Activated CD8-positive, alpha-beta T cell treated with anti-CD3 and anti-CD28 coated beads for 36 hours (primary cell): ENCODE measurements around the gene YIPF5. TPM values are rescaled to one million over a fixed set of nuclear protein-coding genes. Genes with fewer than 3 reads are reported as not detected.

Experiments used
- ATAC-seq: fragments of 200-7000 bp; cut with Tn5 transposase; one replicate; pipeline ENCODE4 v1.10.0; 2021; ENCODE audit warnings: mild to moderate bottlenecking, moderate library complexity
- CTCF ChIA-PET: fragments of 350-600 bp; sonication (Branson Sonifier 250); formaldehyde crosslinking; loops from one replicate; lab custom pipeline; 2021; ENCODE audit warnings: antibody characterized with exemption; lab: Charles Lee
- POLR2A ChIA-PET: fragments of 350-600 bp; sonication (Branson Sonifier 250); formaldehyde crosslinking; loops from one replicate; lab custom pipeline; 2021; ENCODE audit warnings: antibody characterized with exemption; lab: Charles Lee
- DNase-seq: peaks from one replicate; pipeline ENCODE4 v3.0.0-alpha.2; 2020
- H3K27ac Mint-ChIP-seq: one replicate; pipeline ENCODE4 v1.8.0; 2021; ENCODE audit warnings: mild to moderate bottlenecking, mixed read lengths
- H3K27me3 Mint-ChIP-seq: one replicate; pipeline ENCODE4 v1.8.0; 2021; ENCODE audit warnings: mixed read lengths
- H3K36me3 Mint-ChIP-seq: one replicate; pipeline ENCODE4 v1.8.0; 2021; ENCODE audit warnings: low read depth, mixed read lengths
- H3K4me1 Mint-ChIP-seq: one replicate; pipeline ENCODE4 v1.8.0; 2021; ENCODE audit warnings: low read depth, mixed read lengths
- H3K4me3 Mint-ChIP-seq: one replicate; pipeline ENCODE4 v1.8.0; 2021; ENCODE audit warnings: mild to moderate bottlenecking, moderate library complexity, mixed read lengths
- H3K9me3 Mint-ChIP-seq: one replicate; pipeline ENCODE4 v1.8.0; 2021; ENCODE audit warnings: mixed read lengths
- CTCF ChIP-seq: fragments of 200-600 bp; IDR thresholded peaks from one replicate; pipeline ENCODE4 v1.8.0; 2022; ENCODE audit warnings: antibody characterized with exemption, mild to moderate bottlenecking
- intact Hi-C: fragments of 100-400 bp; cut with micrococcal nuclease; formaldehyde crosslinking; loops from one replicate; pipeline ENCODE4 v1.10.0; 2022
- total RNA-seq, 2 experiments: library from RNA; stranded (reverse); gene quantifications; one replicate each; pipeline ENCODE4 v1.2.3, GENCODE V29; 2021

YIPF5 gene
- total RNA-seq, 2 experiments from 2014 or later = 38.5 to 39.7 TPM

- ChIA-PET POLR2A (no interaction called here), CTCF (no interaction called here)
- no peaks in the 10 kb centered on the region for H3K36me3 Mint-ChIP-seq
- intact Hi-C loops = no loop called here
- H3K27ac Mint-ChIP-seq = no peak overlapping the region
- DNase-seq (no peak), ATAC-seq (no peak)
- peaks cover 1% of the 10 kb centered on the region for H3K27me3 Mint-ChIP-seq
- H3K9me3 Mint-ChIP-seq = no peaks in the 10 kb centered on the region
- H3K4me3 Mint-ChIP-seq = no peak overlapping the region
- no peaks in the 10 kb centered on the region for H3K4me1 Mint-ChIP-seq
- no peak for TF ChIP-seq CTCF
Measured at GRCh38 chr5:144134194-144134826, 36.1 kb downstream of the YIPF5 start.

GRCh38 chr5:144133050-144133633 is 37.3 kb downstream of the YIPF5 start:
- TF ChIP-seq CTCF = no peak
- intact Hi-C loops = no loop called here
- CTCF ChIA-PET = interaction anchor here (1.0 to 3.1 kb wide), 5 partner anchors 9 to 71 kb away, joined by 3 to 19 read pairs (median 4); no protein-coding TSS in a partner anchor
- peaks cover 1% of the 10 kb centered on the region for H3K27me3 Mint-ChIP-seq
- POLR2A ChIA-PET = no interaction called here
- H3K4me3 Mint-ChIP-seq = no peak overlapping the region
- DNase-seq (no peak), ATAC-seq (no peak)
- H3K36me3 Mint-ChIP-seq = no peaks in the 10 kb centered on the region
- H3K27ac Mint-ChIP-seq = no peak overlapping the region
- H3K9me3 Mint-ChIP-seq = no peaks in the 10 kb centered on the region
- H3K4me1 Mint-ChIP-seq = no peaks in the 10 kb centered on the region

- CTCF ChIA-PET = interaction anchor here (0.9 to 3.1 kb wide), 2 partner anchors 10 to 11 kb away, joined by 4 to 19 read pairs; no protein-coding TSS in a partner anchor
- TF ChIP-seq CTCF = no peak
- H3K27me3 Mint-ChIP-seq = no peaks in the 10 kb centered on the region
Measured at GRCh38 chr5:144131261-144131660, 39.2 kb downstream of the YIPF5 start.

GRCh38 chr5:144130306-144130705 is 40.2 kb downstream of the YIPF5 start:
- H3K4me3 Mint-ChIP-seq = no peak overlapping the region
- TF ChIP-seq CTCF = no peak
- ChIA-PET CTCF (interaction anchor here (0.9 kb wide), 1 partner anchor 9 kb away, joined by 4 read pairs; no protein-coding TSS in a partner anchor), POLR2A (no interaction called here)
- H3K27me3 Mint-ChIP-seq = no peaks in the 10 kb centered on the region
- DNase-seq = no peak
- no peak for ATAC-seq
- H3K9me3 Mint-ChIP-seq = no peaks in the 10 kb centered on the region
- H3K4me1 Mint-ChIP-seq = no peaks in the 10 kb centered on the region
- H3K36me3 Mint-ChIP-seq = no peaks in the 10 kb centered on the region
- H3K27ac Mint-ChIP-seq = no peak overlapping the region
- intact Hi-C loops = no loop called here

More at GRCh38 chr5:144131261-144131660, 39.2 kb downstream of the YIPF5 start:
- intact Hi-C loops = no loop called here
- DNase-seq (no peak), ATAC-seq (no peak)
- no peaks in the 10 kb centered on the region for H3K9me3 Mint-ChIP-seq
- H3K4me1 Mint-ChIP-seq = no peaks in the 10 kb centered on the region
- no peak overlapping the region for H3K27ac Mint-ChIP-seq
- POLR2A ChIA-PET = no interaction called here
- no peak overlapping the region for H3K4me3 Mint-ChIP-seq
- H3K36me3 Mint-ChIP-seq = no peaks in the 10 kb centered on the region

- DNase-seq (no peak), ATAC-seq (no peak)
- H3K4me3 Mint-ChIP-seq = no peak overlapping the region
- intact Hi-C loops = no loop called here
- POLR2A ChIA-PET = no interaction called here
- no peaks in the 10 kb centered on the region for H3K9me3 Mint-ChIP-seq
- CTCF ChIA-PET = no interaction called here
- no peaks in the 10 kb centered on the region for H3K36me3 Mint-ChIP-seq
- H3K27ac Mint-ChIP-seq = no peak overlapping the region
- no peaks in the 10 kb centered on the region for H3K4me1 Mint-ChIP-seq
- no peaks in the 10 kb centered on the region for H3K27me3 Mint-ChIP-seq
- TF ChIP-seq CTCF = no peak
Measured at GRCh38 chr5:144128844-144129243, 41.6 kb downstream of the YIPF5 start.
